BJ (cell line): Measurements from ENCODE around the gene MSH2. TPM values are rescaled to one million over a fixed set of nuclear protein-coding genes. Genes with fewer than 3 reads are reported as not detected.

Source experiments
- CTCF ChIA-PET: fragments of 350-600 bp; formaldehyde crosslinking; extraction: SDS; loops from one replicate; lab custom pipeline; 2021; ENCODE audit warnings: antibody characterized with exemption, inconsistent platforms; lab: Yijun Ruan, JAX
- POLR2A ChIA-PET: fragments of 300-600 bp; sonication (Branson Sonifier 250); formaldehyde crosslinking; extraction: SDS; loops from one replicate; lab custom pipeline; 2021; ENCODE audit warnings: antibody characterized with exemption; lab: Charles Lee
- DNase-seq: peaks from one replicate; pipeline ENCODE4 v3.0.0-alpha.2; 2011; ENCODE audit warnings: low read depth
- H3K27me3 ChIP-seq: 2 replicates; pipeline ENCODE4 v1.6.0; 2011; ENCODE audit warnings: low read length; ENCODE audit not compliant: control insufficient read depth, insufficient read depth
- H3K36me3 ChIP-seq: 2 replicates; pipeline ENCODE4 v1.5.1; 2011; ENCODE audit warnings: low read length; ENCODE audit not compliant: control insufficient read depth, insufficient read depth
- H3K4me3 ChIP-seq: 2 replicates; pipeline ENCODE4 v1.5.1; 2011; ENCODE audit warnings: low read depth, mild to moderate bottlenecking, control low read depth, low read length
- polyA plus RNA-seq: library from polyadenylated mRNA; depleted of rRNA; stranded (reverse); fragments of >200 nt; gene quantifications from 2 replicates; pipeline ENCODE4 v1.2.3, GENCODE V29; 2011
- TF ChIP-seq, protein P1 (sequence below): IDR thresholded peaks from 2 replicates; pipeline ENCODE4 v1.5.1; 2011; ENCODE audit warnings: low read depth, mild to moderate bottlenecking, control low read depth, inconsistent platforms, low read length, moderate library complexity; ENCODE audit not compliant: insufficient read depth

Gene MSH2
- polyA plus RNA-seq, 1 experiment, result 4.9 TPM

DNA sequence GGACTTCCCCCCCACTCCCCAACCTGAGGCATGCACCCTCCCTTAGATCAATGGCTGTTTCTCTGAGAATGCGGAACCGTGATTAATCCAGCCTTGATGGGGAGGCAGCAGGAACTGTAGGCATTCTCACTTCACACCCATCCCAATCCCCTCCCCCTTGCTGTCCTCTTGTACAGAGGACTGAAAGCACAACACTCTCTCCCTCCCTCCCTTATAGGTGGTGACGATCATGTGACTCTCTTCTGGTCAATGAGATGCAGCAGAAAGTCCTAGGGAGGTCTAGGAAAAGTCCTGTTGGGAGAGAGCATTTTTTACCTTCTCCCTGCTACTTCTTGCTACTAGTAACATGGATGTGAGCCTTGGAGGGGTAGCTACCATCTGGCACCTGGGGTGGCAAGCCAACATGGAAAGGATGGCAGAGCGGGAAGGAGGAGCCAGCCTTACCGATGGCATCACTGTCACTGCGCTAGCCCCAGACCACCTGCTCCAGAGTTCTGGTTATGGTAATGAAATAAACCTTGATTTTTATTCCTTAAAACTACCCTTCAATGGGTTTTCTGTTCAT is 106.9 kb downstream of the MSH2 start:
- no peak overlapping the region for H3K4me3 ChIP-seq

DNA sequence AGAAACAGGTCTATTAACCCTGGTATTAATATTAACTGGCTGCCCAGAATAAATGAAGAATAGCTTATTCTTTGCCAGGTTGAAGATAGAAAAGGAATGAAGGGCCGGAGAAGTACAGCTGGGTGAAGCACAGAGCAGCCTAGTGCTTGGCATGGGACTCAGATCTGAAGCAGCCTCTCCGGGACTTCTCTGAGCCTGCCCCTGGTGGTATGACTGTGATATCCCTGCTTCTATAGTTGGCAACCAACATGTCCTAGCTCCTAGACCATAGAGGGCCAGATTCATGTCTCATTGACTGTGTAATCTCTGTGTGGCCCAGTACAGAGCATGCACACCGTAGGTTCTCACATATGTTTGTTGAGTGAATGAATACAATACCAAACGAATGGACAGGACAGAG is 107.8 kb downstream of the MSH2 start:
- no peaks in the 10 kb centered on the region for H3K36me3 ChIP-seq
- ChIA-PET POLR2A (no interaction called here), CTCF (interaction anchor here (0.6 to 1.5 kb wide), 2 partner anchors 22 to 244 kb away, joined by 3 to 5 read pairs; no protein-coding TSS in a partner anchor)
- no peak overlapping the region for H3K4me3 ChIP-seq
- no peak for DNase-seq
- TF ChIP-seq, protein P1, sequence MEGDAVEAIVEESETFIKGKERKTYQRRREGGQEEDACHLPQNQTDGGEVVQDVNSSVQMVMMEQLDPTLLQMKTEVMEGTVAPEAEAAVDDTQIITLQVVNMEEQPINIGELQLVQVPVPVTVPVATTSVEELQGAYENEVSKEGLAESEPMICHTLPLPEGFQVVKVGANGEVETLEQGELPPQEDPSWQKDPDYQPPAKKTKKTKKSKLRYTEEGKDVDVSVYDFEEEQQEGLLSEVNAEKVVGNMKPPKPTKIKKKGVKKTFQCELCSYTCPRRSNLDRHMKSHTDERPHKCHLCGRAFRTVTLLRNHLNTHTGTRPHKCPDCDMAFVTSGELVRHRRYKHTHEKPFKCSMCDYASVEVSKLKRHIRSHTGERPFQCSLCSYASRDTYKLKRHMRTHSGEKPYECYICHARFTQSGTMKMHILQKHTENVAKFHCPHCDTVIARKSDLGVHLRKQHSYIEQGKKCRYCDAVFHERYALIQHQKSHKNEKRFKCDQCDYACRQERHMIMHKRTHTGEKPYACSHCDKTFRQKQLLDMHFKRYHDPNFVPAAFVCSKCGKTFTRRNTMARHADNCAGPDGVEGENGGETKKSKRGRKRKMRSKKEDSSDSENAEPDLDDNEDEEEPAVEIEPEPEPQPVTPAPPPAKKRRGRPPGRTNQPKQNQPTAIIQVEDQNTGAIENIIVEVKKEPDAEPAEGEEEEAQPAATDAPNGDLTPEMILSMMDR, result no peak
- peaks cover 7% of the 10 kb centered on the region for H3K27me3 ChIP-seq

More for the DNA sequence above, 106.9 kb downstream of the MSH2 start:
- TF ChIP-seq, protein P1, result no peak
- Histone ChIP-seq H3K27me3 (peaks cover 7% of the 10 kb centered on the region), H3K36me3 (no peaks in the 10 kb centered on the region)
- ChIA-PET CTCF (interaction anchor here (0.6 kb wide), 1 partner anchor 244 kb away, joined by 3 read pairs; no protein-coding TSS in a partner anchor), POLR2A (no interaction called here)
- no peak for DNase-seq

DNA sequence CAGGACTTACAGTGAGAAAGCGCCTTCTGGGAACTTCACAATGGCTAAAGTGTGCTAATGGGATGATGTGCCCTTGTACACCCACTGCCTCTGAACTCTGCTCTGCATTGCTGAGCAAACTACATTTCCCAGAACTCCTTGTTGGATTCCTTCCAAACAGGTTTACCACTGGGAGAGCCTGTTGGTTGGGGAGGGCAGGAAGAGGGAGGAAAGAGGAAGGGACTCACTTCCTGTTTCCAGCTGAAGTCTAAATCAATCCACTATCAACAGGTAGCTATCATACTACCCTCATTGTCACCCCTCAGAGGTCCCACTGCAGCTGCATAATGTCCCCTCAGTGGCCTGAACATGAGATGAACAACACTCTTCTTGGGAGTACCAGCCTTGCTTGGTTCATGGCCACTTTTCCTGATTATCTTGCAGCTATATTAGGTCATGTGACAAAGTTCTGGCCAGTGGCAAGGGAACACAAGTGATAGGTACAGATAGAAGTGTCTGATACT is 109.7 kb downstream of the MSH2 start:
- Histone ChIP-seq H3K36me3 (no peaks in the 10 kb centered on the region), H3K4me3 (no peak overlapping the region), H3K27me3 (peaks cover 8% of the 10 kb centered on the region)
- CTCF ChIA-PET, result interaction anchor here (1.3 kb wide), 1 partner anchor 11 kb away, joined by 3 read pairs; no protein-coding TSS in a partner anchor
- TF ChIP-seq, protein P1, result no peak
- DNase-seq, result no peak
- POLR2A ChIA-PET, result interaction anchor here (0.6 kb wide), 1 partner anchor 91 kb away, joined by 3 read pairs; no protein-coding TSS in a partner anchor

DNA sequence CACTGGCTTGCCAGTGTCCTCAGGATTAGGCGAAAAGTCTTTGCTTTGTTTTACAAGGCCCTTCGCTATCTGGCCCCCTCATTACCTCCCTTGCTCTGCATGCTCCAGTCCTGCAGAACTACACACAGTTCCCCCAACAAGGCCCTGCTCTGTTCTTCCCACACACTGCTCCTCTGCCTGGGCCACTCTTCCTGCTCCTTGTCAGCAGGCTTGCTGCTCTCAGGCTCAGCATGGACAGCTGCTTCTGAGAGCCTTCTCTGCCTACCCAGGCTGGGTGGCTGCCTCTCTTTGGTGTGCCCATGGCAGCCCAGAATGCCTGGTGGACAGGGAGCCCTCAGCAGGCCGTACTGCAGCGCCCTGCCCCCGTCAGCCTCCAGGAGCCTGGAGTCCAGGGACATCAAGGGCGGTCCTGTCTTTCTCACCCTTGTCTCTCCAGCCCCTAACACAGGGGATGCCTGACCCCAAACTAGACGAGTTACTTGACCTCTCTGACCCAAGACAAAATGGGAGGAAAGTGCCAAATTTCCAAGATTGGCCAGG is 111.1 kb downstream of the MSH2 start:
- H3K36me3 ChIP-seq, result no peaks in the 10 kb centered on the region
- no peak for DNase-seq
- H3K27me3 ChIP-seq, result peaks cover 4% of the 10 kb centered on the region; the same call in 1 of the 2 replicates
- ChIA-PET POLR2A (no interaction called here), CTCF (no interaction called here)
- no peak overlapping the region for H3K4me3 ChIP-seq
- TF ChIP-seq, protein P1, result no peak

DNA sequence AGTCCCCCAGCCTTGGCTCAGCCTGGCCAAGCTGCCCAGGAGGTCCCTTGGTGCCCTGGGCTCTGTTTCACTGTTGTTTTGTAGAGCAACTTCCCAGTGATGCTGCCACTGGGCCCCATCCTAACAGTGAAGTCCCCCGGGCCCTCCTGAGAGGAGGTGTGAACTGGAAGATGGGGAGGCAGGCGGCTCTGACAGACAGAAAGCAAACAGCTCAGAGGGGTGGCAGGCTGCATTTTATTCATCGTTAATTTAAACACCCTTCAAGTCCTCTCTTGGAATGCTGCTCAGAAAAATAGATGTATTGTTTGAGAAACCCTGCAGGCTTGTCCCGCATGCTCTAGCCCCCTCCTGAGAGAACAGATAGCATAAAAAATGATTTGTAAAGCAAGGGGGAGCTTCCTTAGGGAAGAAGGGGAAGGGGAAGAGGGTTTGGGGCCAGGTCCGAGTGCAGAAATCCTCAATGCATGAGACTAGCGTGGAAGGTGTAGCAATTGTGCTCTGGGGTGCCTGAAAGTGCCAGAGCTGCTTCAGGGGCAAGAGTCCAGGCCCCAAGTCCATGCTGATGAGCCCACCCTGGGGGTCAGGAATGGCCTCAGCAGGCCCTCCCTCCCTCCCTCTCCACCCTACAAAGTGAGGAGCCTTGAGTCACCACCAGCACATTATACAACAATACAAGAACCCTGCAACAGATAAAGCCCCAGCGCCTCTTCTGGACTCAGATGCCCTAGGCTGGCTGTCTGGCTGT is 113.6 kb downstream of the MSH2 start:
- Histone ChIP-seq H3K36me3 (no peaks in the 10 kb centered on the region), H3K27me3 (peaks cover 8% of the 10 kb centered on the region; the same call in 1 of the 2 replicates), H3K4me3 (no peak overlapping the region)
- ChIA-PET POLR2A (no interaction called here), CTCF (no interaction called here)
- TF ChIP-seq, protein P1, result no peak
- DNase-seq, result no peak
